ENCODE data around the gene IL1RL1. TPM values are rescaled to one million over a fixed set of nuclear protein-coding genes. Genes with fewer than 3 reads are reported as not detected.
A peak's percentile ranks its signal among the peaks of the same experiment; 100 is the strongest.

The IL1RL1 gene
- polyA plus RNA-seq, 3 donors: 0.11 to 1.00 (median 0.42) TPM

GRCh38 chr2:102357937-102358336 is 46.6 kb downstream of the IL1RL1 start:
- DNase-seq (ENCODE audit: extremely low read depth in 1 of 11, low read depth in 9 of 11, low spot score in 4 of 11): no peak

- no peak for DNase-seq (ENCODE audit: extremely low read depth in 1 of 11, low read depth in 9 of 11, low spot score in 4 of 11)
Measured at GRCh38 chr2:102358496-102358895, 47.1 kb downstream of the IL1RL1 start.

- no peak for DNase-seq (ENCODE audit: extremely low read depth in 1 of 11, low read depth in 9 of 11, low spot score in 4 of 11)
Measured at GRCh38 chr2:102359527-102359926, 48.2 kb downstream of the IL1RL1 start.

- no peak for DNase-seq (ENCODE audit: extremely low read depth in 1 of 11, low read depth in 9 of 11, low spot score in 4 of 11)
Measured at GRCh38 chr2:102361632-102362241, 50.4 kb downstream of the IL1RL1 start.

- no peak for DNase-seq (ENCODE audit: extremely low read depth in 1 of 11, low read depth in 9 of 11, low spot score in 4 of 11)
Measured at GRCh38 chr2:102365763-102366162, 54.4 kb downstream of the IL1RL1 start.

- no peak for DNase-seq (ENCODE audit: extremely low read depth in 1 of 11, low read depth in 9 of 11, low spot score in 4 of 11)
Measured at GRCh38 chr2:102366406-102367112, 55.2 kb downstream of the IL1RL1 start.

- no peak for DNase-seq (ENCODE audit: extremely low read depth in 1 of 11, low read depth in 9 of 11, low spot score in 4 of 11)
Measured at GRCh38 chr2:102367331-102367971, 56.1 kb downstream of the IL1RL1 start.

- DNase-seq (ENCODE audit: extremely low read depth in 1 of 11, low read depth in 9 of 11, low spot score in 4 of 11): no peak
Measured at GRCh38 chr2:102368461-102369109, 57.2 kb downstream of the IL1RL1 start.

- DNase-seq (ENCODE audit: extremely low read depth in 1 of 11, low read depth in 9 of 11, low spot score in 4 of 11): no peak
Measured at GRCh38 chr2:102369866-102370265, 58.5 kb downstream of the IL1RL1 start.

- no peak for DNase-seq (ENCODE audit: extremely low read depth in 1 of 11, low read depth in 9 of 11, low spot score in 4 of 11)
Measured at GRCh38 chr2:102376052-102376591, 64.8 kb downstream of the IL1RL1 start.

GRCh38 chr2:102383722-102384121 is 72.4 kb downstream of the IL1RL1 start:
- no peak for DNase-seq (ENCODE audit: extremely low read depth in 1 of 11, low read depth in 9 of 11, low spot score in 4 of 11)

GRCh38 chr2:102385522-102385921 is 74.2 kb downstream of the IL1RL1 start:
- no peak for DNase-seq (ENCODE audit: extremely low read depth in 1 of 11, low read depth in 9 of 11, low spot score in 4 of 11)

GRCh38 chr2:102386004-102386403 is 74.6 kb downstream of the IL1RL1 start:
- DNase-seq (ENCODE audit: extremely low read depth in 1 of 11, low read depth in 9 of 11, low spot score in 4 of 11): no peak

GRCh38 chr2:102386867-102387541 is 75.6 kb downstream of the IL1RL1 start:
- DNase-seq (ENCODE audit: extremely low read depth in 1 of 11, low read depth in 9 of 11, low spot score in 4 of 11): no peak

- DNase-seq (ENCODE audit: extremely low read depth in 1 of 11, low read depth in 9 of 11, low spot score in 4 of 11): no peak
Measured at GRCh38 chr2:102387763-102388546, 76.6 kb downstream of the IL1RL1 start.

GRCh38 chr2:102391565-102391964 is 80.2 kb downstream of the IL1RL1 start:
- peak in 1 of 11 donors; percentile 1 for DNase-seq (ENCODE audit: extremely low read depth in 1 of 11, low read depth in 9 of 11, low spot score in 4 of 11)

- DNase-seq (ENCODE audit: extremely low read depth in 1 of 11, low read depth in 9 of 11, low spot score in 4 of 11): no peak
Measured at GRCh38 chr2:102392096-102392495, 80.7 kb downstream of the IL1RL1 start.

- DNase-seq (ENCODE audit: extremely low read depth in 1 of 11, low read depth in 9 of 11, low spot score in 4 of 11): no peak
Measured at GRCh38 chr2:102392942-102393341, 81.6 kb downstream of the IL1RL1 start.
